GM23338 (cell line): ENCODE measurements around the gene CCDC73.

Source experiments
- CTCF ChIP-seq, 2 experiments: fragments of 200-600 bp in 1 of 2; sonication (generic) in 1 of 2; conservative IDR thresholded peaks; 2 replicates each; pipeline versions ENCODE4 v1.5.1 to v1.6.1; 2016 to 2017; ENCODE audit warnings: antibody characterized with exemption in 2 of 2, low read depth in 2 of 2, mild to moderate bottlenecking in 2 of 2, moderate library complexity in 1 of 2
- ETS1 ChIP-seq: IDR thresholded peaks from 2 replicates; pipeline ENCODE4 v1.6.1; 2016; ENCODE audit warnings: antibody characterized with exemption
- EZH2 ChIP-seq: fragments of 200-600 bp; sonication (generic); IDR thresholded peaks from one replicate; pipeline ENCODE4 v1.8.0; 2017; ENCODE audit warnings: antibody characterized with exemption, mild to moderate bottlenecking, low read depth; ENCODE audit not compliant: unreplicated experiment
- EZH2phosphoT487 ChIP-seq: fragments of 200-600 bp; sonication (generic); IDR thresholded peaks from one replicate; pipeline ENCODE4 v1.8.1; 2018; ENCODE audit warnings: antibody characterized with exemption; ENCODE audit not compliant: unreplicated experiment
- JUNB ChIP-seq: IDR thresholded peaks from one replicate; pipeline ENCODE4 v1.6.1; 2016; ENCODE audit warnings: antibody characterized with exemption; ENCODE audit not compliant: unreplicated experiment
- POLR2AphosphoS5 ChIP-seq: IDR thresholded peaks from 2 replicates; pipeline ENCODE4 v1.6.1; 2016; ENCODE audit warnings: antibody characterized with exemption, low read depth
- REST ChIP-seq: IDR thresholded peaks from one replicate; pipeline ENCODE4 v1.6.1; 2018; ENCODE audit warnings: antibody characterized with exemption; ENCODE audit not compliant: unreplicated experiment
- STAT1 ChIP-seq: IDR thresholded peaks from one replicate; pipeline ENCODE4 v1.6.1; 2016; ENCODE audit warnings: antibody characterized with exemption; ENCODE audit not compliant: unreplicated experiment
- ZNF462 ChIP-seq: fragments of 250-450 bp; sonication (Bioruptor Pico); IDR thresholded peaks from 2 replicates; pipeline ENCODE4 v1.5.0; 2020; ENCODE audit warnings: mild to moderate bottlenecking, moderate library complexity

- TF ChIP-seq CTCF (conservative IDR thresholded peaks at IDR 0.05; ENCODE audit: low read depth in 2 of 2) (no peak), REST (no peak), POLR2AphosphoS5 (no peak), ZNF462 (CRISPR knock-in tag) (no peak), ETS1 (no peak), EZH2 (no peak), EZH2phosphoT487 (no peak), JUNB (no peak), STAT1 (no peak)
These were observed 212.9 kb downstream of the CCDC73 start for GRCh38 chr11:32581556-32581955.
